ENCODE results near the gene RPGRIP1L. TPM values are rescaled to one million over a fixed set of nuclear protein-coding genes. Genes with fewer than 3 reads are reported as not detected.

RPGRIP1L gene
- total and polyA plus RNA-seq, 12 donors = 2.6 to 11.6 (median 6.6) TPM

GRCh38 chr16:53601961-53602360 lies 101.7 kb downstream of the RPGRIP1L start:
- H3K9me3 ChIP-seq (replicated peaks in 1 of 3) = no peaks in the 10 kb centered on the region
- intact Hi-C loops (cut with DNase I) = no loop called here
- no peaks in the 10 kb centered on the region for H3K27me3 ChIP-seq
- H3K4me3 ChIP-seq = no peak overlapping the region
- no peaks in the 10 kb centered on the region for H3K4me1 ChIP-seq (replicated peaks in 1 of 2)
- 85 to 97% (median 93%) methylated on average over 4 of the region's 4 CpGs for WGBS, 4 donors
- no peak for TF ChIP-seq POLR2A (IDR thresholded peaks at IDR 0.05)
- TF ChIP-seq, protein P1, sequence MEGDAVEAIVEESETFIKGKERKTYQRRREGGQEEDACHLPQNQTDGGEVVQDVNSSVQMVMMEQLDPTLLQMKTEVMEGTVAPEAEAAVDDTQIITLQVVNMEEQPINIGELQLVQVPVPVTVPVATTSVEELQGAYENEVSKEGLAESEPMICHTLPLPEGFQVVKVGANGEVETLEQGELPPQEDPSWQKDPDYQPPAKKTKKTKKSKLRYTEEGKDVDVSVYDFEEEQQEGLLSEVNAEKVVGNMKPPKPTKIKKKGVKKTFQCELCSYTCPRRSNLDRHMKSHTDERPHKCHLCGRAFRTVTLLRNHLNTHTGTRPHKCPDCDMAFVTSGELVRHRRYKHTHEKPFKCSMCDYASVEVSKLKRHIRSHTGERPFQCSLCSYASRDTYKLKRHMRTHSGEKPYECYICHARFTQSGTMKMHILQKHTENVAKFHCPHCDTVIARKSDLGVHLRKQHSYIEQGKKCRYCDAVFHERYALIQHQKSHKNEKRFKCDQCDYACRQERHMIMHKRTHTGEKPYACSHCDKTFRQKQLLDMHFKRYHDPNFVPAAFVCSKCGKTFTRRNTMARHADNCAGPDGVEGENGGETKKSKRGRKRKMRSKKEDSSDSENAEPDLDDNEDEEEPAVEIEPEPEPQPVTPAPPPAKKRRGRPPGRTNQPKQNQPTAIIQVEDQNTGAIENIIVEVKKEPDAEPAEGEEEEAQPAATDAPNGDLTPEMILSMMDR (IDR thresholded peaks at IDR 0.05) = no peak
- no peak for DNase-seq
- no peaks in the 10 kb centered on the region for H3K36me3 ChIP-seq (replicated peaks in 1 of 2)
- no peak overlapping the region for H3K27ac ChIP-seq

DNA sequence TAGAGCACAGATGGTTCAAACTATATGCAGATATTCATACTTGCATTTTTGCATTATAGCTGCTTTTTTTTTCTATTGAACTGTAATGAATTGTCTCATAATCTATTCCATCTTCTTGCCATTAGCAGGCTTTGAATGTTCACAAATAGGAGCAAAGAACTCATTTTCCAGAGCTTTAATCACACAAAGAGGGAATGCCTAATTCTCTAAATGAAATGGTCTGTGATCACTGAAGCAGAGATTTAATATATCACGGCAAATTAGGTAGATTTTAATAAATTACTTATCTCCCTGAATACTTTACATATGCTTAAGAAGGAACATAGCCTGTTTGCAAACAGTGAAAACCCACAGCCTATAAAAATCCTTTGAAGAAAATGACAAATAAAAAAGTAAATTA lies 103.0 kb downstream of the RPGRIP1L start:
- TF ChIP-seq, protein P1 (IDR thresholded peaks at IDR 0.05) = no peak
- TF ChIP-seq POLR2A (IDR thresholded peaks at IDR 0.05) = no peak
- WGBS, 4 donors = 91 to 97% (median 96%) methylated on average over 1 of the region's 1 CpG
- H3K4me3 ChIP-seq = no peak overlapping the region
- H3K36me3 ChIP-seq (replicated peaks in 1 of 2) = no peaks in the 10 kb centered on the region
- no peak overlapping the region for H3K27ac ChIP-seq
- intact Hi-C loops (cut with DNase I) = no loop called here
- no peaks in the 10 kb centered on the region for H3K27me3 ChIP-seq
- DNase-seq = no peak
- no peaks in the 10 kb centered on the region for H3K4me1 ChIP-seq (replicated peaks in 1 of 2)
- H3K9me3 ChIP-seq (replicated peaks in 1 of 3) = no peaks in the 10 kb centered on the region

GRCh38 chr16:53600126-53600525 lies 103.5 kb downstream of the RPGRIP1L start:
- DNase-seq = no peak
- Histone ChIP-seq H3K27me3 (no peaks in the 10 kb centered on the region), H3K36me3 (replicated peaks in 1 of 2) (no peaks in the 10 kb centered on the region), H3K4me3 (no peak overlapping the region), H3K27ac (no peak overlapping the region), H3K9me3 (replicated peaks in 1 of 3) (no peaks in the 10 kb centered on the region), H3K4me1 (replicated peaks in 1 of 2) (no peaks in the 10 kb centered on the region)
- intact Hi-C loops (cut with DNase I) = no loop called here
- TF ChIP-seq, protein P1 (IDR thresholded peaks at IDR 0.05) = no peak
- TF ChIP-seq POLR2A (IDR thresholded peaks at IDR 0.05) = no peak
- WGBS, 4 donors = 82 to 96% (median 86%) methylated on average over 3 of the region's 3 CpGs

DNA sequence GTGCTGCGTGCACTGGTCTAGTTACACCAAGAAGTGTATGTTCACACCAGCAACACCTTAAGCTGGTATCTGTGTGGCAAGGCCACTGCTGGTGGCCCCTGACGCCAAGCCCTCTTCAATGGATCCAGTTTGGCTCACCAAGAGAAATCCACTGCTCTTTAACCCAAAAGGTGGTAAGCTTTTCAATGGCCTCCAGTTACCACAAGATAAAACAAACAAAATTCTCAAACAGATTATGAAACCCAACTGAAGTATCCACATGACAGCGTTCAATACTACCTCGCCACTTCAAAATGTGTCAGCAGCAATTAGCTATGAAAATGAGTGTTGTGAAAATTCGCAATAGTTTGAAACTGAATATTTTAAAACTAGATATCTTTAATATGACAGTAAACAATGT lies 104.1 kb downstream of the RPGRIP1L start:
- no peak for TF ChIP-seq POLR2A (IDR thresholded peaks at IDR 0.05)
- TF ChIP-seq, protein P1 (IDR thresholded peaks at IDR 0.05) = no peak
- no peak overlapping the region for H3K4me3 ChIP-seq
- no peaks in the 10 kb centered on the region for H3K36me3 ChIP-seq (replicated peaks in 1 of 2)
- WGBS, 4 donors = 89 to 97% (median 92%) methylated on average over 5 of the region's 5 CpGs
- no peaks in the 10 kb centered on the region for H3K4me1 ChIP-seq (replicated peaks in 1 of 2)
- DNase-seq = no peak
- no peaks in the 10 kb centered on the region for H3K9me3 ChIP-seq (replicated peaks in 1 of 3)
- H3K27ac ChIP-seq = no peak overlapping the region
- H3K27me3 ChIP-seq = no peaks in the 10 kb centered on the region
- intact Hi-C loops (cut with DNase I) = no loop called here

Data from adrenal gland (tissue), 12 donors.